GM19372 (cell line): ENCODE results near the gene RFLNA.
"Not testable (repeated sequence)": the region's sequence is repeated elsewhere in the genome, so short reads cannot be mapped to it uniquely, and the experiment has no call there.

Experiments
- ATAC-seq: cut with Tn5 transposase; IDR thresholded peaks from one replicate; pipeline ENCODE4 v1.9.1; 2021; ENCODE audit warnings: mild to moderate bottlenecking, low read depth, moderate library complexity; ENCODE audit not compliant: unreplicated experiment

RFLNA gene

GRCh38 chr12:124281309-124281708, 13.6 kb upstream of the RFLNA start:
- no peak for ATAC-seq

- no peak for ATAC-seq
These were observed 12.6 kb upstream of the RFLNA start for GRCh38 chr12:124282287-124282686.

DNA sequence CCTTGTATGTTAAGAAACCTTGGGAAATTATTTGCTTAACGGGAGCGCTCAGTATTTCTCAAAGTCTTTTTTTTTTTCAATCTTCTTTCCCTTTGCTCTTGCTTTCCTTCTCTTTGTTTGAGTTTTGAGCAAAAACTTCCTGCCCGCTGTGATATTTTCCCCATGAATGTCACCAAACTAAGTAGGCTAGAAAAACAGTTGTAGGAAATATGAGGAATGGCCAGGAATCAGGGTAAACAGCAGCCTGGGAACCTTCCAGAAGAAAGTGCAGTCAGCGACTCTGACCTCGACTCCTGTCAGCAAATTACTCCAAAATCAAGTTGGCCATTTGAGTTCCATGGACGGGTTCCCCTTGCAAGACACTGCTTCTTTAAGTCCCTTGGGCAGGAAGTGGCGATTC, 11.6 kb upstream of the RFLNA start:
- ATAC-seq: no peak

DNA sequence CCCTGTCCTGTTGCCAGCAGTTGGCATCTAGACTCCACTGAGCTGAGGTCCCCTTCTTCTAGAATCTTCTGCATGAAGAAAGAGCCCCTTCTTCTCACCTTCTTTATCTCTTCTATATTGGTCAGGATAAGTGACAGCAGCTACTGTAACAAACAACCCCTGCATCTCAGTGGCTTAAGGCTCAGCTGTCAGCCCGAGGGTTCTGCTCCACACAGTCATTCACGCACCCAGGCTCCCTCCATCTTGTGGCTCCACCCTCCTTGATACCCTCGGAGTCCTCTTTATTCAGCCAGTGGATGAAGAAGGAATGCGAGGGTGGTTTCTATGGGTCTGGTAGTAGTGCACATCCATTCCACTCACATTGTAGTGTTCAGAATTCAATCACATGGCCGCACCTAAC, 10.5 kb upstream of the RFLNA start:
- no peak for ATAC-seq

GRCh38 chr12:124286414-124286813, 8.5 kb upstream of the RFLNA start:
- no peak for ATAC-seq

DNA sequence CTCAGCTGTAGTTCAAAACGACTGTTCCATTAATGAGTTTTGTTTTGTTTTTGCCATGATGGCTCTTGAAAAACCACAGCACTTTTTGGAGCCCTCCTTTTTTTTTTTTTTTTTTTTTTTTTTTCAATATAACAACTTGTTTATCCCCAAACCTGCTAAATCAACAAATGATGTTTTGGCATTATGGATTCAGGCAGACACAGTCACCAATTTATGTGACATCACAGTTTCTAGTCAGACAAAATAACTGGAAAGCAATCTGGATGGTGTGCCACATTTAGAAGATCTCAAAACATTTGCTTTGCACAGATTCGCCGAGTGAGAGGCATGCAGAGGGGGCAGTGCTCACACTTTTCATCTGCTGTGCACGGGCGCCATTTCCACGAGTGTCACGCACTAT, 7.9 kb upstream of the RFLNA start:
- no peak for ATAC-seq

DNA sequence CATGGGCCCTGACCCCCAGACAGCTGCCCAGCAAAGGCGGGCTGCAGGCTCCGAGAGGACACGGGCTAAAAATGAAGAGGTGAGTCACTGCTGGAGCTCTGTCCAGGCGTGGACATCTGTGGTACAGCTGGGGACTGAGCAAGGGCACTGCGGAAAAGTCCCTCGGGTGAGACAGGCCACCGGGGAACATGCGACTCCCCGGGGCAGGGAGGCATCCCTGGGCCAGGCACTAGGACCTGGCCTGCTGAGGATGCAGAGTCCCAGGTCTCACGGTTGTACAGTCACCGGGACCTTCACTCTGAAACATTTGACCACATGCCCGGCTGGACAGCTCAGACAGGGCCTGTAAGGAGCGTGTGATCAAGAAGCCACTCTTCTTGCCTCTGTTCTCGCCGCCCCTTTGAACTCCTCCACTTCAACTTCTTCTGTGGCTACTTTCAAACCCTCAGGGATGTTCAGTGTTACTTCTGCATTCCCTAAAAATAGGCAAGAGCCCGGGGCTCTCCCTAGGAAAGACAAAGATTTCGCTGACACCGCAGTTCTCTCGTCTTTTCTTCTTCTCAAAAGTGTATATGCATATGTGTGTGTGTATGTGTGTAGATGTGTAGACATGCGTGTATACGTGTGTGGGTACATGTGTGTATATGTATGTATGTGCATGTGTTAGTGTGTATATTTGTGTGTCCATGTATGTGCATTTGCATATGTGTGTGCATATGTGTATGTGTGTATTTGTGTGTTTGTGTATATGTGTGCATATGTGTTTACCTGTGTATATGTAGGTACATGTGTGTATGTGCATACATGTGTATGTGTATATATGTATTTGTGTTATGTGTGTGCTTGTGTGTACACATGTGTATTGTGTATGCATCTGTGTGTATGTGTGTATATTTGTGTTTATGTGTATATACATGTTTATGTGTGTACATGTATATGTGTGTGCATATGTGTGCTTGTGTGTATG, 5.0 kb upstream of the RFLNA start:
- no peak for ATAC-seq

GRCh38 chr12:124292385-124292784, 2.5 kb upstream of the RFLNA start:
- ATAC-seq: no peak

GRCh38 chr12:124293286-124294003, 1.4 kb upstream of the RFLNA start:
- no peak for ATAC-seq

- ATAC-seq: no peak
These were observed 652 bp downstream of the RFLNA start for GRCh38 chr12:124295431-124296058.

DNA sequence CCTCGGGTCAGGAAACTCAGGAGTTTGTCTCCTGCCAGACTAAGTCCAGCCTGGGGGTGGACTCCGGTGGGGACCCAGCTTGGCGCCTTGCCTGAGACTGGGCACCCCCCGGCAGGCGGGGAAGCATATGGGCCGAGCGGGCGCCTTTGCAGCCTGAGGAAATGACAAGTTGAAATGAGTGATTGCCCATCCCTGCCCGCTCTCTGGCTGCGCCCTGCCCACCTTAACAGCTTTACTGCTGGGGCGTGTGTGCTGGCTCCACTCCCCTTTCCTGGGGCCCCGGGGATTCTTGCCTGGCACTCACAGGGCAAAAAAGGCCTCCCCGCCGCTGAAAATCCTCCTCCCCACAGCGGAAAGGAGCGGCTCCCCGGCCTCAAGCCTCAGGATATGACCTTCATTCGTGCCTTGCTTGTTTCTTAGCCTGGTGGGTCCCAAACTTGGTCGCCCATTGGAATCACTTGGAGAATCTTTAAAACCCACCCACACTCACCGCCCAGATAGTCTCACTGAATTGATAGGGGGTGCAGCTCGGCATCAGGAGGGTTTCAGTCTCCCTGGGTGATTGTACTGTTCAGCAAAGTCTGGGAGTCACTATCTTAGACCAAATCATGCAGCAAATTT, 1.5 kb downstream of the RFLNA start:
- no peak for ATAC-seq

DNA sequence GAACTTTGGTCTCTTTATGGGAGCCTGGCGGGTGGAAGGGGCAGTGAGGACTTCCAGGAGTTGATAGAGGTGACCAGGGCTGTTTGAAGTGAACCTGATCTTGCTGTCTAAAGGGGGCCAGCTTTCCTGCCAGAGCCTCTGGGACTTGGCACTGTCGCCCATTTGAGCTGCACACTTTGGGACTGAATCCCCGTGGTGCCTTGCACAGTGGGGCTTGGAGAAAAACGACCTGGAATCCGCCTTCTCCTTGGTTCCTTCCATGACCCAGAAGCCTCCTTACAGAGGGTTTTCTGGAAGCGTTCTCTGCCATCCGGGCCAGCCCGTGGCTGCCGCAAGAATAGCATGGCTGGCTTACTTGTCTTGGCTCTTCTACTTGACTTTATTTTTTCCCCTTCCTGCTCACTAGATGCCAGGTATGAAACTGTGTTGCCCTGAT, 2.0 kb downstream of the RFLNA start:
- ATAC-seq: no peak

GRCh38 chr12:124297389-124297788, 2.5 kb downstream of the RFLNA start:
- ATAC-seq: no peak

GRCh38 chr12:124297856-124298255, 3.0 kb downstream of the RFLNA start:
- no peak for ATAC-seq

DNA sequence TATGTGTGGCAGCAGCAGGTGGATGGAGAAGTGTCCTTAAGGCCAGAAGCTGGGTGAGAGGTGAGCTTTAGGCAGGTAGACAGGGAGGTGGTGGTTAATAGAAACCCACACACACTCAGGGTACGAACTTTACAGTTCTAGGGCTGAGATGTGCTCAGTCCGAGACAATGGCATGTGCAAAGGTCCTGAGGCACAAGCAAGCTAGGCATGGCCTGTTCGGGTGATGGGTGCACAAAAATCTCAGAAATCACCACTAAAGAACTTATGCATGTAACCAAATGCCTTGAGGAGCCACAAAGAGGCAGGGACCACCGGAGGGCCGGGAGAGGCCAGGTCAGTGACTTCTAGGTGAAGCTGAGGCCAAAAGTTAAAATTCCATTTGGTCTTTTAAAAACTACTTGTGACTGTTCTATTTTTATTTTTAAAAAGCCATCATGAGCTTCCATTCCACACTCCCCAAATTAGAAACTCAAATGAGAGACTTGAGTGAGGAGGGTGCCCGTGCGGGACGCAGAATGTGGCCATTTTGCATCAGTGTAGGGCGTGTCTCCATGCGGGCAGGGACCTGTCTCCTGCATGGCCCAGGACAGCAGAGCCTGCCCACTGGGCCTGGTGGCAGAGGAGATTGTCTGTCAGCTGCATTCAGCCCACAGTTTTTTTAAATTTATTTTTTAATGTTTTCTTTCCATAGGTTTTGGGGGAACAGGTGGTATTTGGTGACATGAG, 4.0 kb downstream of the RFLNA start:
- ATAC-seq: no peak

DNA sequence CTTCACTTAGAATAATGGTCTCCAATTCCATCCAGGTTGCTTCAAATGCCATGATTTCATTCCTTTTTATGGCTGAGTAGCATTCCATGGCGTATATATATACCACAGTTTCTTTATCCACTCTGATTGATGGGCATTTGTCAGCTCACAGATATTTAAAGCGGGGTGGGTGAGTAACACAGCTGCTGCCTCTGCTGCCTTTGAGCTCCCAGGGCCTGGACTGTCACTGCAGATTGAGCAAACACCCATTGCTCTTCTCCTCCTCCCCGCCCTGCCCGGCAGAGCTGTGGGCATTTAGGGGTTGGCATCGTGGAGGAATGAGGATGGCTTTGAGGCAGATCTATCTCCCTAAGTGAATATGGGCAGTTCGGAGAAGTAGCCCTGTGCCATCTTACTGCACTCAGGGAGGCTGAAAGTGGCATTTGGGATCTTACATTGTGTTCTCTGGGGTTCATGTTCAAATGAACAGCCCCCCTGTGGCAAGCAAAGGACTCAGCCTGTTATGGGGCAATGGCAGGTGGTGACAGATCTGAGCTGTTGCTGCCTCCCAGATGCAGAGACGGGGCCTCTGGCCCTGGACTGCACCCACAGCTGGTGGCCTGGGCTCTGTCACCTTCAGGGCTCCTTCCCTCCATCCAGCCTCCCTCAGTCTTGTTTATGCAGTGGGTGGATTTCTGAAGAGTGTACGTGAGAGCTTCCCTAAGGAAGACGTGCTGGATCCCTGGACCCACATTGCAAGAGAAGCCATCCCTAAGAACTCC, 4.9 kb downstream of the RFLNA start:
- ATAC-seq: no peak

- ATAC-seq: not testable (repeated sequence)
These were observed 5.8 kb downstream of the RFLNA start for GRCh38 chr12:124300657-124301056.

DNA sequence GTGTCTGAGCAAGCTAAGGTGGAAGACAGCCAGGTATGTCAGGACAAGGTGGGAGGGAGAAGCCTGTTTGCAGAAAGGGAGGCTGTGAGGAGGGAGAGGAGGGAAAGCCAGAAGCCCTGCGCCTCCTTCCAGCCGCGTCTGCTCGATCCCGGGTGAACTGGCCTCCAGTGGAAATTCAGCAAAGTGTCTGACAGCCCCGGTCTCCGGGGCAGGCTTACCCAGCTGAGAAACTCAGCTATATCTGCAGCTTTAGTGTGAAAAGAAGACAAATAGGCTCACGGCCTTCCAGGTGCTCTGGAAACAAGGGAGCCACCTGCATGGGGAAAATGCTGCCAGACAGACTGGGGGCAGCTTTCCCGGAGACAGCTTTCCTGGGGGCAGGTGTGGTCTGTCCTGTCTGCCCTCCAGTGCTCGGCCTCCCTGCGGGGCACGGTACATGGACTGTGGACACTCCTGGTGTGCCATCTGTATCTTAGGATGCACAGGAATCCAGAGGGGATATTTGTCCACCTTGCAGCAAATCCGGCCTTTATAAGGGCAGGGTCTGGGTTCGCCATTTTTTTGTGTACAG, 6.3 kb downstream of the RFLNA start:
- no peak for ATAC-seq

GRCh38 chr12:124302241-124302806, 7.4 kb downstream of the RFLNA start:
- no peak for ATAC-seq
